SIG-M5 treated with dmso at 0.1 percent for 504 hours (cell line): Measurements from ENCODE around the gene ACKR1.

Source experiments
- DNase-seq: peaks from one replicate; lab custom pipeline; 2025; ENCODE audit not compliant: unreplicated experiment; lab: John Stamatoyannopoulos, UW

The ACKR1 gene

GRCh38 chr1:159204161-159205141 lies at the start of gene ACKR1:
Gene ACKR1 (plus strand): TSS chr1:159204875. CDS start chr1:159204960, 85 bp downstream.
- DNase-seq: no peak

- DNase-seq: peak; percentile 85
Observed at GRCh38 chr1:159161001-159161718, 43.5 kb upstream of the ACKR1 start.

GRCh38 chr1:159161719-159162026 lies 43.0 kb upstream of the ACKR1 start:
- DNase-seq: no peak

- DNase-seq: peak; percentile 68
Observed at GRCh38 chr1:159162516-159163265, 42.0 kb upstream of the ACKR1 start.

- DNase-seq: no peak
Observed at GRCh38 chr1:159163614-159164228, 41.0 kb upstream of the ACKR1 start.

GRCh38 chr1:159168043-159168442 lies 36.6 kb upstream of the ACKR1 start:
- no peak for DNase-seq

GRCh38 chr1:159170639-159171038 lies 34.0 kb upstream of the ACKR1 start:
- DNase-seq: peak; percentile 6

- DNase-seq: no peak
Observed at GRCh38 chr1:159171254-159171687, 33.4 kb upstream of the ACKR1 start, which contains the start of gene CADM3. Gene CADM3 (plus strand): TSS chr1:159171615. CDS start chr1:159171766, 151 bp downstream.

GRCh38 chr1:159171688-159172501 lies 32.8 kb upstream of the ACKR1 start:
- no peak for DNase-seq

- DNase-seq: no peak
Observed at GRCh38 chr1:159172614-159173291, 31.9 kb upstream of the ACKR1 start.

- DNase-seq: no peak
Observed at GRCh38 chr1:159173320-159173719, 31.4 kb upstream of the ACKR1 start.

- no peak for DNase-seq
Observed at GRCh38 chr1:159175571-159175970, 29.1 kb upstream of the ACKR1 start.

GRCh38 chr1:159177272-159177907 lies 27.3 kb upstream of the ACKR1 start:
- DNase-seq: peak; percentile 84

- no peak for DNase-seq
Observed at GRCh38 chr1:159179906-159180305, 24.8 kb upstream of the ACKR1 start.

GRCh38 chr1:159180516-159180915 lies 24.2 kb upstream of the ACKR1 start:
- DNase-seq: no peak

GRCh38 chr1:159181328-159182024 lies 23.2 kb upstream of the ACKR1 start:
- no peak for DNase-seq

GRCh38 chr1:159184201-159184600 lies 20.5 kb upstream of the ACKR1 start:
- DNase-seq: no peak

GRCh38 chr1:159185121-159185520 lies 19.6 kb upstream of the ACKR1 start:
- DNase-seq: no peak
